HG02759 (cell line): Measurements from ENCODE around the gene FBXL16.
"Not testable (repeated sequence)": the region's sequence is repeated elsewhere in the genome, so short reads cannot be mapped to it uniquely, and the experiment has no call there.

Source experiments
- ATAC-seq: cut with Tn5 transposase; IDR thresholded peaks from one replicate; pipeline ENCODE4 v1.9.1; 2021; ENCODE audit warnings: mild to moderate bottlenecking, moderate library complexity; ENCODE audit not compliant: unreplicated experiment

FBXL16 gene

DNA sequence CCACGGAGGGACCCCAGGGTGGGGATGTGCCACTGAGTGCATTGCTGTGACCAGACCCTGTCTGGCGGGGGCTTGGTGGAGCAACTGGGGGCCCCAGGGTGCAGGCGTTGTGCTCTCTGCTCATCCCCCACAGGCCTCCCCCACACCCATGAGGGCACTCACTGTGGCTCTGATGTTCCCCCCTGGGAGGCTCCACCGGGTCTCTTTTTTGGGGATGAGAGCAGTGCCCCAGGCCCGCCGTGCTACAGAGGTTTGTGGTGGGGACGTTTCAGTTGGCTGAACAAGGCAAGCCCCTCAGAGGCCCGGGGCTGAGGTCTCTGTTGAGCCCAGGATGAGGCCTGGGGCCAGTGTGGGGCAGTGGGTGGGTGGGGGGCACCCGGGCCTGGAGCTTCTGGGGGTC is 18.1 kb upstream of the FBXL16 start:
- no peak for ATAC-seq

- no peak for ATAC-seq
These were observed 17.4 kb upstream of the FBXL16 start for GRCh38 chr16:722835-723633.

GRCh38 chr16:721765-722540 is 16.4 kb upstream of the FBXL16 start:
- no peak for ATAC-seq

DNA sequence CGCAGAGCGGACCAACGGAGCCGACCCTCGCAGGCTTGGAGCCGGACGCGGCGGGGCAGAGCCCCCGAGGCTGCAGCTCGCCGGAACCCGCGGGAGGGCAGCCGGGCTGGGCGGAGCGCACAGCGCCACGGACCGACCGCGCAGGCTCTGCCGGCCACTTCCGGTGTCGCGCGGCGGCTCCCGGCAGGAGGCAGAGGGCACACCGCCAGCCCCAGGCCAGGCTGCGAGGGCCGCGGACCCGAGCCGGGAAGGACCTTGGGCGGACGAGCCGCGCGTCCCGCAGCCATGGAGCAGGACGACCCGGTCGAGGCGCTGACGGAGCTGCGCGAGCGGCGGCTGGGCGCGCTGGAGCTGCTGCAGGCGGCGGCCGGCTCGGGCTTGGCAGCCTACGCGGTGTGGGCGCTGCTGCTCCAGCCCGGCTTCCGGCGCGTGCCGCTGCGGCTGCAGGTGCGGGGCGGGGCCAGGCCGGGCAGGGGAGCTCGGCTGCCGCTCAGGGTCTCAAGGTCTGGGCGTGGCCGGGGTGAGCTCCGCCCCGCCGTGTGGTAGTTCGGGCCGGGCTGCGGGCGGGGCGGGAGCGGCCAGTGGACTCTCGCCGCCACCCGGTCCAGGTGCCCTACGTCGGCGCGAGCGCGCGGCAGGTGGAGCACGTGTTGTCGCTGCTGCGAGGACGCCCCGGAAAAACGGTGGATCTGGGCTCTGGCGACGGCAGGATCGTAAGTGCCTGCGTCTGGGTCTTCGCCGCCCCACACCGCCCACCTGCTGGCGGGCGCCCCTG is 15.6 kb upstream of the FBXL16 start, which contains the start of gene ANTKMT:
ANTKMT (plus strand) TSS at position 157 of the 775 bp plus-strand sequence; CDS start at position 286, 129 bp downstream.
- peak; percentile 76 for ATAC-seq

GRCh38 chr16:720447-720989 is 14.9 kb upstream of the FBXL16 start:
- peak; percentile 19 for ATAC-seq

GRCh38 chr16:719815-720446 is 14.3 kb upstream of the FBXL16 start:
- ATAC-seq, result no peak

DNA sequence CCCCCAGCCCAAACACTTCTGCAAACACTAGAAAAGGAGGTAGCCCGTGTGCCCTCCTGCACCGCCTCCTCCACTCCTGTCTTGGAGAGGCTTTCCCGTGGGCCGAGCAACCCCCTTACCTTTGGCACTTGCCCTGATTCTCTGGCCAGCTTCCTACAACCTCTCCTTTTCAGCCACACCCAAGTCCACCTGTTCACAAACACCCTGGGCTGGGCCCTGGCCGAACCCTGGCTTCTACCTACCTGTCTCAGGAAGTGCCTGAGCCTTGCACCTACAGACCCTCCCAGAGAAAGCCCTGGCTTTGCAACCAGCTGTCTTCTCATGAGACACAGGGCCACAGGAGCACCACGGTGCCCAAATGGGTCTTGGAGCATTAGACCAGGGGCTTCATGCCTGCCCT is 13.3 kb upstream of the FBXL16 start:
- no peak for ATAC-seq

GRCh38 chr16:718389-718788 is 12.8 kb upstream of the FBXL16 start:
- no peak for ATAC-seq

- no peak for ATAC-seq
These were observed 12.0 kb upstream of the FBXL16 start for GRCh38 chr16:717450-718245.

DNA sequence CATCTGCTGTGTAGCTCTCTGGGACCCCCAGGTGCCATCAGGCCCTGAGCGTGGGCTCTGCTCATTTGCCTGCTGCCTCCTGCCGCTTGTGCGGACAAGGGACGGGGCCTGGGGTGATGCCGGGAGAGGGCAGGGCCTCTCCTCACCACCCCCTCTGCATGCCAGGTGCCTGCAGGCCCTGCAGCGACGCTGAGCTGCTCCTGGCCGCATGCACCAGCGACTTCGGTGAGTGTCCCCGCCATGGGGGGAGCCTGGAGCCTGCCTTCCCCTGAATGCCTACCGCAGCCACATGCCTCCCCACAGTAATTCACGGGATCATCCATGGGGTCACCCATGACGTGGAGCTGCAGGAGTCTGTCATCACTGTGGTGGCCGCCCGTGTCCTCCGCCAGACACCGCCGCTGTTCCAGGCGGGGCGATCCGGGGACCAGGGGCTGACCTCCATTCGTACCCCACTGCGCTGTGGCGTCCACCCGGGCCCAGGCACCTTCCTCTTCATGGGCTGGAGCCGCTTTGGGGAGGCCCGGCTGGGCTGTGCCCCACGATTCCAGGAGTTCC is 11.2 kb upstream of the FBXL16 start:
- ATAC-seq, result no peak

- ATAC-seq, result no peak
These were observed 10.6 kb upstream of the FBXL16 start for GRCh38 chr16:716200-716568.

GRCh38 chr16:715477-716199 is 10.0 kb upstream of the FBXL16 start:
- peak; percentile 12 for ATAC-seq

- ATAC-seq, result peak; percentile 84
These were observed 9.2 kb upstream of the FBXL16 start, which contains the start of gene METRN for GRCh38 chr16:714558-715476. METRN (plus strand) TSS chr16:715118; CDS start chr16:715290, 172 bp downstream.

GRCh38 chr16:714079-714478 is 8.5 kb upstream of the FBXL16 start:
- ATAC-seq, result no peak

DNA sequence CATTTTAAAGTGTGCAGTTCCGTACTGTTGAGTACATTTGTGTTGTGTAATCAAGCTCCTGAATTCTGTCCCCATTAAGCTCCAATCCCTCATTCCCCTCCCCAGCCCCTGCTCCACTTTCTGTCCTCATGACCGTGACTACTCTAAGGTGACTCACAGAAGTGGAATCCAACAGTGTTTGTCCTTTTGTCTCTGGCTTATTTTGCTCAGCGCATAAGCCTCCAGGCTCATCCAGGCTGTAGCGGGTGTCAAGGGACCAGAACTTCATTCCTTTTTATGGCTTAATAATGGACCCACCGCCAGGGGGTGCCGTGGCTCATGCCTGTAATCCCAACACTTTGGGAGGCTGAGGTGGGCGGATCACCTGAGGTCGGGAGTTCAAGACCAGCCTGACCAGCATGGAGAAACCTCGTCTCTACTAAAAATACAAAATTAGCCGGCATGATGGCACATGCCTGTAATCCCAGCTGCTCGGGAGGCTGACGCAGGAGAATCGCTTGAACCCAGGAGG is 7.2 kb upstream of the FBXL16 start:
- not testable (repeated sequence) for ATAC-seq

DNA sequence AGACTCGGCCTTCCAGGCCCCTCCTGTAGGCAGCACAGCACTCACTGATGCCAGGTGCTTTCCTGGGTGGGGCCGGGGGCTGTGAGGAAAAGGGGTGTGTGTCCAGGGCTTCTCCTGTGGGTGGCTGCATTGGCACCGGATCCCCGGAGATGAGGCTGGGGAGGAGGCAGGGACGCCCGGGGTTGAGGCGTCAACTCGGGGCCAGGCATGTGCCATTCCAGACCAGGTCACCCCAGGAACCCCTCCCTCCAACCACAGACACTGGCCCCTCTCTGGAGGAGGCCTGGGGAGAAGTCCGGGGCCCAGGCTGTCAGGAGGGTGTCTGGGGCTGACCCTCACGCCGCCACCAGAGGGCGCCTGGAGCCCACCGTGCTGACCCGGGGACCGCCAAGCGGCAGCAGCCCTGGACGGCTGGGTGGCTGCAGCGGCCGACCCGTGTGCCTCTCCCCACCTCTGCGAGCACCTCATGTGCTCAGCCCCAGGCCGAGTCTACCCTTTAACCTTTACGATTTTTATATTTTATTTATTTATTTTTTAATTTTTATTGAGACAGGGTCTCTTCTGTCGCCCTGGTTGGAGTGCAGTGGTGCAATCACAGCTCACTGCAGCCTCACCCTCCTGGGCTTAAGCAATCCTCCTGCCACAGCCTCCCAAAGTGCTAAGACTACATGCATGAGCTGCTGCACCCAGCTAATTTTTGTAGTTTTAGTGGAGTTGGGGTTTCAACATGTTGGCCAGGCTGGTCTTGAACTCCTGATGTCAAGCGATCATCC is 6.1 kb upstream of the FBXL16 start:
- ATAC-seq, result no peak

DNA sequence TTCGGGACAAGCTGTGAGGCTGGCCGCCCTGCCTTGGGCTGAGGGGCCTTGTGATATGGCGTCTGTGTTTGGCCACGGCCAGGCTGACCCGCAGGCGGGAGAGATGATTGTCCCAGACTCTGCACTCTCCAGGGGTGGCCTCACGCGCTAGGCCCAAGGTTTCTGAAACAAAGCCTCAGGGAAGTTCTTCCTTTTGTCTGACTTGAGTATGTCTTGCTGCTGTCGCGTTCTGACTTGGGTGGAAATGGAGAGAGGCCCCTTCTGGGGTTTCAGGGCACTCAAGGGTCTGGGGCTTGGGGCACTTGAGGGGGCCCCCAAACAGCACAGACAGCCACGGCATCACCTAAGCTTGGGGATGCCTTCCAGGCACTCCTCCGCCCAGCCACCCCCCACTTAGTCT is 5.5 kb upstream of the FBXL16 start:
- no peak for ATAC-seq
